Lower leg skin (tissue), 3 donors: ENCODE results near the gene HECTD4.

Source experiments
- POLR2A ChIP-seq, 2 donors: fragments of 450-650 bp; IDR thresholded peaks; one replicate each; pipeline ENCODE4 v1.6.1; 2016 to 2017; ENCODE audit warnings: antibody characterized with exemption in 2 of 2, mild to moderate bottlenecking in 1 of 2, moderate library complexity in 1 of 2
- TF ChIP-seq, protein P1 (sequence below), 3 donors: fragments of 450-650 bp; IDR thresholded peaks; one replicate each; pipeline ENCODE4 v1.5.1; 2016; ENCODE audit warnings: antibody characterized with exemption in 3 of 3, mild to moderate bottlenecking in 3 of 3, moderate library complexity in 2 of 3

DNA sequence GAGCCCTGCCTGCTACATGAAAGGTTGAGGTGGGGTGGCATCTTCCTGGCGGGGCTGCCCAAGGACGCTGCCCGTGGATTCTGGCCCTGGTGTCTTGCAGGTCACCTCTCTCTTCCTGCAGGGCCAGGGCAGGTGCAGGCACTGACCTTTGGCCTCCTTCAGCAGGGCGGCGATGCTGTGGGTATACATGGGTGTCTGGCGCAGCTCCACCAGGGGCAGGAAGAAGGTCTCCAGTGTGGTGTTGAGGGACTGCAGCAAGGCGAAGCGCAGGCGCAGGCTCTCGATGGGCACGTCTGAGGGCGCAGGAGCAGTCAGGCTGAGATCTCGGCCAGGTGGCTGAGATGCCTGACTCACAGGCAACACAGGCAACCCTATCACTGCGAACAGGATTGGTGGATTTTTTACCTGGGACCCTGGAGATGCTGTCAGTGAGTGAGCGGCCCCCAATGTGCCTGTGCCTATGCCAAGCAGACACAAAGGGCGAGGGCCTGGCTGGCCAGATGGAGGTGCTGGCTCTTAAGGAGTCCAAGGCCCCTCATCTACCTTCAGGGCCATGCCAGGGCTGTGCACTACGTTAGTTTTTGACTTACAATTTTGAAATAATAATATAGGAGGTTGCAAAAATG lies 211.1 kb downstream of the HECTD4 start:
- TF ChIP-seq, protein P1, sequence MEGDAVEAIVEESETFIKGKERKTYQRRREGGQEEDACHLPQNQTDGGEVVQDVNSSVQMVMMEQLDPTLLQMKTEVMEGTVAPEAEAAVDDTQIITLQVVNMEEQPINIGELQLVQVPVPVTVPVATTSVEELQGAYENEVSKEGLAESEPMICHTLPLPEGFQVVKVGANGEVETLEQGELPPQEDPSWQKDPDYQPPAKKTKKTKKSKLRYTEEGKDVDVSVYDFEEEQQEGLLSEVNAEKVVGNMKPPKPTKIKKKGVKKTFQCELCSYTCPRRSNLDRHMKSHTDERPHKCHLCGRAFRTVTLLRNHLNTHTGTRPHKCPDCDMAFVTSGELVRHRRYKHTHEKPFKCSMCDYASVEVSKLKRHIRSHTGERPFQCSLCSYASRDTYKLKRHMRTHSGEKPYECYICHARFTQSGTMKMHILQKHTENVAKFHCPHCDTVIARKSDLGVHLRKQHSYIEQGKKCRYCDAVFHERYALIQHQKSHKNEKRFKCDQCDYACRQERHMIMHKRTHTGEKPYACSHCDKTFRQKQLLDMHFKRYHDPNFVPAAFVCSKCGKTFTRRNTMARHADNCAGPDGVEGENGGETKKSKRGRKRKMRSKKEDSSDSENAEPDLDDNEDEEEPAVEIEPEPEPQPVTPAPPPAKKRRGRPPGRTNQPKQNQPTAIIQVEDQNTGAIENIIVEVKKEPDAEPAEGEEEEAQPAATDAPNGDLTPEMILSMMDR (IDR thresholded peaks at IDR 0.05), result no peak
- no peak for TF ChIP-seq POLR2A (IDR thresholded peaks at IDR 0.05)
